Astrocyte (in vitro differentiated cells and primary cell): Measurements from ENCODE around the gene XBP1.

Source experiments
- EZH2 ChIP-seq: IDR thresholded peaks from 2 replicates; pipeline ENCODE4 v1.6.1; 2012; ENCODE audit warnings: mild to moderate bottlenecking, low read length, inconsistent platforms; ENCODE audit not compliant: insufficient read depth
- TF ChIP-seq, protein P1 (sequence below): IDR thresholded peaks from 2 replicates; pipeline ENCODE4 v1.5.1; 2011; ENCODE audit warnings: low read depth, mild to moderate bottlenecking, inconsistent platforms, low read length, moderate library complexity; ENCODE audit not compliant: insufficient read depth

DNA sequence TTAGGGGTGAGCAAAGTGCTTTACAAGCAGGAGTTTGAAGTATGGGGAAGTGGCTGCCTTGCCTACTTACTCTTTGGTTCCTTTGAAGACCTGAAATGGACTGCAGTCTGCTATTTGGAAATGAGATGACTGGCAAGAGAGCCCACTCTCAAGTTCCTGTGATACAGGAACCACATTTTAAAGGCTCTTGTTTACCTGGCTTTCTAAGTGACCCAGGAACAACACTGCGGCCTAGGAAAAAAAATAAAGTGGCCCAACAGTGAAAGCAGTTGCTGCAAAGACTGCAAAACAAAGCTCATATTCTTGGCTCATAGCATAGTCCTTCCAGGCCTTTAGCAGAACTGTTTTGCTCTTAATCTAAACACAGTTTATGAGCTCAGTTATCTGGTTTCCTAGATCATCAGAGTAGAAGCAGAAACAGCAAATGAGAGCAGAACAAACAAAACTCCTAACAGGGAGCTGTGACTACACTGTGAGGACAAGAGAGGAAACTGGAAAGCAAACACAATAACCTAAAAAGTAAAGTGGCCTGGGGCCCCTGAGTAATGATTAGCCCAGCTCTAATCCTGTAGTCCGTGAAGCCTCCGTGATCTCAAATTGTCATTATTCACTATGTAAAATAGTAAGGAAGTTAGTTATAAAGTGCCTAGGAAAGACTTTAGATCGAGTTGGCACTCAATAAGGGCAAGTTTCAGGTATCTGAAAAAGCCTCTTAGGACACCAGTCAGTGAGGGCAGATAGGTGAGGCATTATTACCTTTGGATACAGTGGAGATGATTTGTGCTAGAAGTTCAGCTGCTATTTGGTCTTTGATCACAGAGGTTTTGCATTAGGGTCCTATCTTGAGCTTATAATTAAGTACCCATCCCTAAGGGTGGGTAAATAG lies 16.3 kb downstream of the XBP1 start:
- TF ChIP-seq, protein P1, sequence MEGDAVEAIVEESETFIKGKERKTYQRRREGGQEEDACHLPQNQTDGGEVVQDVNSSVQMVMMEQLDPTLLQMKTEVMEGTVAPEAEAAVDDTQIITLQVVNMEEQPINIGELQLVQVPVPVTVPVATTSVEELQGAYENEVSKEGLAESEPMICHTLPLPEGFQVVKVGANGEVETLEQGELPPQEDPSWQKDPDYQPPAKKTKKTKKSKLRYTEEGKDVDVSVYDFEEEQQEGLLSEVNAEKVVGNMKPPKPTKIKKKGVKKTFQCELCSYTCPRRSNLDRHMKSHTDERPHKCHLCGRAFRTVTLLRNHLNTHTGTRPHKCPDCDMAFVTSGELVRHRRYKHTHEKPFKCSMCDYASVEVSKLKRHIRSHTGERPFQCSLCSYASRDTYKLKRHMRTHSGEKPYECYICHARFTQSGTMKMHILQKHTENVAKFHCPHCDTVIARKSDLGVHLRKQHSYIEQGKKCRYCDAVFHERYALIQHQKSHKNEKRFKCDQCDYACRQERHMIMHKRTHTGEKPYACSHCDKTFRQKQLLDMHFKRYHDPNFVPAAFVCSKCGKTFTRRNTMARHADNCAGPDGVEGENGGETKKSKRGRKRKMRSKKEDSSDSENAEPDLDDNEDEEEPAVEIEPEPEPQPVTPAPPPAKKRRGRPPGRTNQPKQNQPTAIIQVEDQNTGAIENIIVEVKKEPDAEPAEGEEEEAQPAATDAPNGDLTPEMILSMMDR, result no peak
- TF ChIP-seq EZH2, result no peak
